ENCODE results near the gene GFRA4. TPM values are rescaled to one million over a fixed set of nuclear protein-coding genes. Genes with fewer than 3 reads are reported as not detected.

Gene GFRA4
- total RNA-seq, 6 experiments from 2014 or later = not detected

DNA sequence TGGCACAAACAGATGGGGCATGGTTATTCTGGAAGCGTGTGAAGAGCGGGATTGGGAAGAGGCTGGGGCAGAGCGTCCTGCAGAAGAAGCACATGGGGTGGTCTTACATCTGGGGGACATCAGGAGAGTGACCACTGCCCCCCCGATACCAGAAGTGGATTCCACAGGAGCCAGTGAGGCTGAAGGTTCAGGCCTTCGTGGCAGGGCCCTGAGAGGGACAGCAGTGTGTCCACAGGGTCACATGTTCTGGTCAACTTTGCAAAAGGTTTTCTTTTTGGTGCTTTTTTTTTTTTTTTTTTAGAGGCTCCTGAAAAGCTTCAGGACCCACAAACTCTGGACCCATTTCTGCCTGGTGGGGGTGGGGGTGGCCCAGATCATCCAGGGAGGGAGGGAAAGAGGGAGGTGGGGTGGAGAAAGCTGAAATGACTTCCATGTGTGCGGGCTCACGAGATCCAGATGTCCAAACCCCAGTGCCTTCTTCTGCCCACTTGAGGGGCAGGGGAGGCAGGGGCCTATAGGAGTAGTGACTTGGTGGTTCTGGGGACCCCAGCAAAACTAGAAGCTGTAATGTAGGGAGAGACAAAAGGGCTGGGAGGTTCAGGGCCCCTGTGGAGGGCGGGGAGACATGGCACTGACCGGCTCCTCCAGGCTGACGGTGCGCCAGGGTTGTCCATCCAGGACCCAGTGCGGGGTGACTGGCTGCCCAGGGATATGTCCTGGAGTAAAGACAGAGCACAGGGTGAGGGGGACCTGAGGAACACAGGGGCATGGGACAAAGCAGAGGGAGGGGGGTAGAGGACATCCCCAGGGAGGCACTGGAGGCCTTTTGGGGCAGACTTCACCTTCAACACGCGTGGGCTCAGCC is 15.9 kb upstream of the GFRA4 start:
- WGBS (ENCODE audit: insufficient coverage, low coverage, low lambda C conversion rate, missing lambda C conversion rate) = 85% methylated on average over 9 of the region's 14 CpGs
- Histone ChIP-seq H3K27me3 (peaks cover 0 to 4% of the 10 kb centered on the region in 2 donors), H3K4me3 (no peak overlapping the region), H3K27ac (no peak overlapping the region), H3K36me3 (no peaks in the 10 kb centered on the region), H3K9me3 (no peaks in the 10 kb centered on the region), H3K4me1 (peaks cover 0 to 6% (median 0%) of the 10 kb centered on the region in 4 donors)
- TF ChIP-seq, protein P1, sequence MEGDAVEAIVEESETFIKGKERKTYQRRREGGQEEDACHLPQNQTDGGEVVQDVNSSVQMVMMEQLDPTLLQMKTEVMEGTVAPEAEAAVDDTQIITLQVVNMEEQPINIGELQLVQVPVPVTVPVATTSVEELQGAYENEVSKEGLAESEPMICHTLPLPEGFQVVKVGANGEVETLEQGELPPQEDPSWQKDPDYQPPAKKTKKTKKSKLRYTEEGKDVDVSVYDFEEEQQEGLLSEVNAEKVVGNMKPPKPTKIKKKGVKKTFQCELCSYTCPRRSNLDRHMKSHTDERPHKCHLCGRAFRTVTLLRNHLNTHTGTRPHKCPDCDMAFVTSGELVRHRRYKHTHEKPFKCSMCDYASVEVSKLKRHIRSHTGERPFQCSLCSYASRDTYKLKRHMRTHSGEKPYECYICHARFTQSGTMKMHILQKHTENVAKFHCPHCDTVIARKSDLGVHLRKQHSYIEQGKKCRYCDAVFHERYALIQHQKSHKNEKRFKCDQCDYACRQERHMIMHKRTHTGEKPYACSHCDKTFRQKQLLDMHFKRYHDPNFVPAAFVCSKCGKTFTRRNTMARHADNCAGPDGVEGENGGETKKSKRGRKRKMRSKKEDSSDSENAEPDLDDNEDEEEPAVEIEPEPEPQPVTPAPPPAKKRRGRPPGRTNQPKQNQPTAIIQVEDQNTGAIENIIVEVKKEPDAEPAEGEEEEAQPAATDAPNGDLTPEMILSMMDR (IDR thresholded peaks at IDR 0.05) = no peak
- TF ChIP-seq POLR2A (IDR thresholded peaks at IDR 0.05) = no peak
- ATAC-seq (no peak), DNase-seq (no peak)
- intact Hi-C loops (cut with DNase I) = loop anchor here in 1 of 2 donors (10.0 kb wide), 1 partner anchor 96 kb away; no protein-coding TSS in a partner anchor

DNA sequence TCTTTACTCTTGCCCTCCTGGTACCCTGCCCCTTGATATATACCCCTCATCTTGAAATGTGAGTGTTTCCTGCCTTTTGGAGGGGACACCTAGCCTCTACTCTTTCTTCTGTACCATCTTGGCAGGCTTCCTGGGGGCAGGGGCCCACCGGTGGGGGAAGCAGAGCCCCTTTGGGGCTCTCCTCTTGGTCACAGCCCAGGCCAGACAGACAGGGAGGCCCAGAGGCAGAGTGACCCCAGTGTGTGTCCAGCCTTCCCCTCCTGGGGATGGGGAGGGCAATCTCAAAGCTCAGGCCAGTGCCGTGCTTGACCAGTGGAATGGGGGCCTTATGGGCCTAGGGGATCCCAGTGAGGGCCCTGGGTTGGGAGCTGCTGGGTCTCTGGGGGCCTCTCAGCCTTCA is 15.0 kb upstream of the GFRA4 start:
- Histone ChIP-seq H3K27ac (no peak overlapping the region), H3K27me3 (peaks cover 4 to 5% of the 10 kb centered on the region in 2 donors), H3K9me3 (no peaks in the 10 kb centered on the region), H3K4me1 (peaks cover 0 to 6% (median 0%) of the 10 kb centered on the region in 4 donors), H3K36me3 (no peaks in the 10 kb centered on the region), H3K4me3 (no peak overlapping the region)
- 71% methylated on average over 1 of the region's 2 CpGs for WGBS (ENCODE audit: insufficient coverage, low coverage, low lambda C conversion rate, missing lambda C conversion rate)
- intact Hi-C loops (cut with DNase I) = loop anchor here in 1 of 2 donors (10.0 kb wide), 1 partner anchor 97 kb away; no protein-coding TSS in a partner anchor
- DNase-seq (no peak), ATAC-seq (no peak)
- TF ChIP-seq, protein P1 (IDR thresholded peaks at IDR 0.05) = no peak
- no peak for TF ChIP-seq POLR2A (IDR thresholded peaks at IDR 0.05)

DNA sequence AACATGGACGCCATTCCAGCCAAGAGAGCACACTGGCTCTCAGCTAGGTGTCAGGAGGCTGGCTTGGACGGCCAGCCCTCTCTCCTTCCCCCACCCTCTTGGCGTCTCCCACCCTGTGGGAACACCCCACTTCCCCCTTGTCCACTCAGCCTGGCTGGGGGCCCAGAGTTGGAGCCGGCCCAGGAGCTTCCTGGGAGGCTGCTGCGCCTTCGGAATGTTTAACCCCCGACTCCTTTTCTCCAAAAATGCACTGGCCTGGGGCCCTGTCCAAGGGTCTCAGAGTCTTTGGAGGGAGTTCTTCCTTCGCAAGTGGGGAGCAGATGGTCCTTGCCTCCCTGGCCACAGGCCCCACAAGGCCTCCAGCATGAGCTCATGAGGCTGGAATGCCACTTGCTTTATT is 14.5 kb upstream of the GFRA4 start:
- WGBS (ENCODE audit: insufficient coverage, low coverage, low lambda C conversion rate, missing lambda C conversion rate) = 60% methylated on average over 6 of the region's 8 CpGs
- H3K9me3 ChIP-seq = no peaks in the 10 kb centered on the region
- DNase-seq (no peak), ATAC-seq (no peak)
- no peaks in the 10 kb centered on the region for H3K36me3 ChIP-seq
- no peak for TF ChIP-seq POLR2A (IDR thresholded peaks at IDR 0.05)
- TF ChIP-seq, protein P1 (IDR thresholded peaks at IDR 0.05) = no peak
- peaks cover 4 to 10% of the 10 kb centered on the region in 2 donors for H3K27me3 ChIP-seq
- intact Hi-C loops (cut with DNase I) = loop anchor here in 1 of 2 donors (10.0 kb wide), 1 partner anchor 97 kb away; no protein-coding TSS in a partner anchor
- no peak overlapping the region for H3K27ac ChIP-seq
- peaks cover 0 to 6% (median 0%) of the 10 kb centered on the region in 4 donors for H3K4me1 ChIP-seq
- no peak overlapping the region for H3K4me3 ChIP-seq

DNA sequence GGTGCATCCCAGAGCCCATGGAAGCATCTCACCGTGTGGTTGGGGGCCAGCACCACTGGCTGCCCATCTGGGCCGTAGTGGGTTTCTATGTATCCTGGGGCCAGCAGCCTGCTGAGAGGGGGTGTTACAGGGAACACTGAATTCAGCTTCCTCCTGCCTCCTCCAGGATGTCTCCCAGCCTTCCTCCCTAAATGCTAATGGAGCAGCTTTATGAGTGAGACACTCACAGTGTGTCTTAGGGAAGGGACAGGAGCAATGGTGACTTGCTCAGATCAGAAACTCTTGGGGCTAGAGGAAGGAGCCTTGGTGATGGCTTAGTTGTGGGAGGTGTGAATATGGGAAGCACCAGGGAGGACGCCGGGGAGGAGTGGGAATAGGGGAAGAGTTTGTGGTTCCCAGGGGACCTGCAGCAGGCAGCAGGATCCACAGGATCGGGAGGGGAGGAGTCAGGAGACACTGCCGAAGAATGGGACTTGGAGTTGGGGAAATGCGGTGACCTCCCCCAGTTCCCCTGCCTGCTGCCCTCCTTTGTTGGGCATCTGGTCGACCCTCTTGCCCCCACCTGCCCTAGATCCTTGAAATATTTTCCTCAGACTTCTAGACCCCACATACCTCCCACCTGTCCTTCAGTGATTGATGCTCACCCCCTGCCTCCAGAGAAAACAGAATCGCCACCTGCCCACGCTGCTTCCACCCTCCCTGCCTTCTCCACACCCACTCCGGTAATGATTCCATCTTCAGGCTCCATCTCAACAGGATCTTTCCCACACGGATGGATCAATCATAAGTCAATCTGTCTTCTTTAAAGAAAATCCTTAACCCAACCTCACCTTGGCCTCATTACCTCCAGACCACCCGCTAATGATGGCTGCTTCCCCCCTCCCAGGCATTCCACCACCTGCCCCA is 12.0 kb upstream of the GFRA4 start:
- 27% methylated on average over 9 of the region's 13 CpGs for WGBS (ENCODE audit: insufficient coverage, low coverage, low lambda C conversion rate, missing lambda C conversion rate)
- no peaks in the 10 kb centered on the region for H3K9me3 ChIP-seq
- TF ChIP-seq, protein P1 (IDR thresholded peaks at IDR 0.05) = no peak
- no peak for TF ChIP-seq POLR2A (IDR thresholded peaks at IDR 0.05)
- DNase-seq (no peak), ATAC-seq (no peak)
- intact Hi-C loops (cut with DNase I) = loop anchor here in 1 of 2 donors (10.0 kb wide), 1 partner anchor 100 kb away; no protein-coding TSS in a partner anchor
- no peak overlapping the region for H3K4me3 ChIP-seq
- H3K27me3 ChIP-seq = peaks cover 0 to 23% of the 10 kb centered on the region in 2 donors
- no peak overlapping the region for H3K27ac ChIP-seq
- H3K36me3 ChIP-seq = no peaks in the 10 kb centered on the region
- H3K4me1 ChIP-seq = peaks cover 0 to 2% (median 0%) of the 10 kb centered on the region in 4 donors

All from right lobe of liver (tissue), 6 donors.